ENCODE data around the gene CATSPERB. TPM values are rescaled to one million over a fixed set of nuclear protein-coding genes. Genes with fewer than 3 reads are reported as not detected.

CATSPERB gene
- total and polyA plus RNA-seq, 2 experiments from 2014 or later = 0.27 to 0.38 TPM

DNA sequence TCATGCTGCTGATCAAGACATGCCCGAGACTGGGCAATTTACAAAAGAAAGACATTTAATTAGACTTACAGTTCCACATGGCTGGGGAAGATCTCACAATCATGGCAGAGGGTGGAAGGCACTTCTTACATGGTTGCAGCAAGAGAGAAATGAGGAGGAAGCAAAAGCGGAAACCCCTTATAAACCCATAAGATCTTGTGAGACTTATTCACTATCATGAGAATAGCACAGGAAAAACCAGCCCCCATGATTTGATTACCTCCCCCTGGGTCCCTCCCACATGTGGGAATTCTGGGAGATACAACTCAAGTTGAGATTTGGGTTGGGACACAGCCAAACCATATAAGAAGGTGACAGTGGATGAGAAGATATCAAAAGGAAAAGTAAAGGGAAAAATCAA, 78.4 kb downstream of the CATSPERB start:
- no peaks in the 10 kb centered on the region for H3K79me2 ChIP-seq (replicated peaks; ENCODE audit: insufficient read depth)
- TF ChIP-seq, protein P1, sequence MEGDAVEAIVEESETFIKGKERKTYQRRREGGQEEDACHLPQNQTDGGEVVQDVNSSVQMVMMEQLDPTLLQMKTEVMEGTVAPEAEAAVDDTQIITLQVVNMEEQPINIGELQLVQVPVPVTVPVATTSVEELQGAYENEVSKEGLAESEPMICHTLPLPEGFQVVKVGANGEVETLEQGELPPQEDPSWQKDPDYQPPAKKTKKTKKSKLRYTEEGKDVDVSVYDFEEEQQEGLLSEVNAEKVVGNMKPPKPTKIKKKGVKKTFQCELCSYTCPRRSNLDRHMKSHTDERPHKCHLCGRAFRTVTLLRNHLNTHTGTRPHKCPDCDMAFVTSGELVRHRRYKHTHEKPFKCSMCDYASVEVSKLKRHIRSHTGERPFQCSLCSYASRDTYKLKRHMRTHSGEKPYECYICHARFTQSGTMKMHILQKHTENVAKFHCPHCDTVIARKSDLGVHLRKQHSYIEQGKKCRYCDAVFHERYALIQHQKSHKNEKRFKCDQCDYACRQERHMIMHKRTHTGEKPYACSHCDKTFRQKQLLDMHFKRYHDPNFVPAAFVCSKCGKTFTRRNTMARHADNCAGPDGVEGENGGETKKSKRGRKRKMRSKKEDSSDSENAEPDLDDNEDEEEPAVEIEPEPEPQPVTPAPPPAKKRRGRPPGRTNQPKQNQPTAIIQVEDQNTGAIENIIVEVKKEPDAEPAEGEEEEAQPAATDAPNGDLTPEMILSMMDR (conservative IDR thresholded peaks at IDR 0.05; ENCODE audit: low read depth in 2 of 2) = no peak
- no peak for TF ChIP-seq STAT1 (IDR thresholded peaks at IDR 0.05; ENCODE audit: unreplicated experiment)
- TF ChIP-seq CREB1 (CRISPR knock-in tag; IDR thresholded peaks at IDR 0.05; ENCODE audit: low read depth) = no peak
- no peak for TF ChIP-seq EZH2phosphoT487 (IDR thresholded peaks at IDR 0.05; ENCODE audit: unreplicated experiment)
- TF ChIP-seq ZNF114 (CRISPR knock-in tag; IDR thresholded peaks at IDR 0.05) = no peak
- H3K9me3 Mint-ChIP-seq = no peaks in the 10 kb centered on the region
- no peaks in the 10 kb centered on the region for H3K4me1 ChIP-seq (ENCODE audit: insufficient read depth)
- no peaks in the 10 kb centered on the region for H3F3A ChIP-seq (replicated peaks; ENCODE audit: low read depth)
- no peak overlapping the region for H3K4me3 ChIP-seq
- no peak overlapping the region for H3K27ac ChIP-seq (ENCODE audit: low read depth)
- no peak overlapping the region for H3K4me2 ChIP-seq
- H3K4me1 Mint-ChIP-seq = no peaks in the 10 kb centered on the region
- no peak overlapping the region for H3K27ac Mint-ChIP-seq
- H3K36me3 ChIP-seq (ENCODE audit: insufficient read depth) = no peaks in the 10 kb centered on the region
- DNase-seq (ENCODE audit: low spot score) (no peak), ATAC-seq (no peak)
- no peak overlapping the region for H3K4me3 Mint-ChIP-seq
- H3K27me3 Mint-ChIP-seq (ENCODE audit: insufficient read depth, low read depth, poor library complexity) = no peaks in the 10 kb centered on the region
- H4K20me1 ChIP-seq (replicated peaks; ENCODE audit: insufficient read depth) = no peaks in the 10 kb centered on the region
- no peaks in the 10 kb centered on the region for H3K27me3 ChIP-seq (ENCODE audit: insufficient read depth)
- H3K36me3 Mint-ChIP-seq (ENCODE audit: low read depth) = no peaks in the 10 kb centered on the region
- no peak overlapping the region for H2AFZ ChIP-seq
- peaks cover 7% of the 10 kb centered on the region; the same call in 1 of the 2 replicates for H3K9me2 ChIP-seq (ENCODE audit: insufficient read depth)

DNA sequence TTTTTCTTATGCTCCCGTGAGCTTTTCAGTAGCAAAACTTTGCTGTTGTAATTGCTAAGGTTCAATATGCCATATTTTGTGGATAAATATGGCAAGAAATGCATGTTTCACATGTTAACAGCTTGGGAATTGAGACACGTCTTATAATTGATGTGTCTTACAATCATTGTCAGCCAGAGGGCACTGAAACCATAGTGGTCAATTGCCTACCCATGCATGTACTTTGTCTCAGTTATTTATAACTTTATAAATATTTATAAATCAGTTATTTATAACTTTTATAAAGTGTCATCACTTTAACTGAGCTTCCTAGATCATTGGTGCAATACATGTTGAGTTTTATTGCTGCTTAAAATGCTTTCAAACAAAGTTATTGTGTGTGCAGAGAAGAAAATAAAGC, 82.0 kb downstream of the CATSPERB start:
- H3K27me3 Mint-ChIP-seq (ENCODE audit: insufficient read depth, low read depth, poor library complexity) = no peaks in the 10 kb centered on the region
- H2AFZ ChIP-seq = no peak overlapping the region
- H3K36me3 Mint-ChIP-seq (ENCODE audit: low read depth) = peaks cover 4% of the 10 kb centered on the region
- H3K4me2 ChIP-seq = no peak overlapping the region
- peaks cover 6% of the 10 kb centered on the region for H3K9me3 Mint-ChIP-seq
- DNase-seq (ENCODE audit: low spot score) = peak; percentile 51
- H3K4me3 ChIP-seq = no peak overlapping the region
- H3K9me2 ChIP-seq (ENCODE audit: insufficient read depth) = peaks cover 7% of the 10 kb centered on the region; the same call in 1 of the 2 replicates
- no peak overlapping the region for H3K27ac Mint-ChIP-seq
- H3K79me2 ChIP-seq (replicated peaks; ENCODE audit: insufficient read depth) = no peaks in the 10 kb centered on the region
- H3K36me3 ChIP-seq (ENCODE audit: insufficient read depth) = no peaks in the 10 kb centered on the region
- TF ChIP-seq EZH2 (IDR thresholded peaks at IDR 0.05; ENCODE audit: low read depth, unreplicated experiment) = no peak
- TF ChIP-seq ZNF114 (CRISPR knock-in tag; IDR thresholded peaks at IDR 0.05) = no peak
- TF ChIP-seq CREB1 (CRISPR knock-in tag; IDR thresholded peaks at IDR 0.05; ENCODE audit: low read depth) = no peak
- TF ChIP-seq, protein P1 (conservative IDR thresholded peaks at IDR 0.05; ENCODE audit: low read depth in 2 of 2) = peak; percentile 55 to 75
- TF ChIP-seq NANOG (IDR thresholded peaks at IDR 0.05; ENCODE audit: borderline replicate concordance) = no peak
- H3K4me3 Mint-ChIP-seq = no peak overlapping the region
- H3K27me3 ChIP-seq (ENCODE audit: insufficient read depth) = no peaks in the 10 kb centered on the region
- no peak; the same call in 2 of the 3 replicates for ATAC-seq
- H3K27ac ChIP-seq (ENCODE audit: low read depth) = no peak overlapping the region
- H3F3A ChIP-seq (replicated peaks; ENCODE audit: low read depth) = no peaks in the 10 kb centered on the region
- H3K4me1 ChIP-seq (ENCODE audit: insufficient read depth) = peaks cover 3% of the 10 kb centered on the region; the same call in 1 of the 2 replicates
- peaks cover 6% of the 10 kb centered on the region for H3K4me1 Mint-ChIP-seq
- no peaks in the 10 kb centered on the region for H4K20me1 ChIP-seq (replicated peaks; ENCODE audit: insufficient read depth)

Measured in GM23338 (cell line).